WTC11 (cell line): ENCODE results near the gene HNF1B.

Experiments used
- KAT7 ChIP-seq: sonication (generic); formaldehyde crosslinking; IDR thresholded peaks from 2 replicates; pipeline ENCODE4 v1.8.1; 2023; ENCODE audit warnings: missing genetic modification reagents, mild to moderate bottlenecking, borderline replicate concordance
- RELA ChIP-seq: sonication (generic); formaldehyde crosslinking; IDR thresholded peaks from 2 replicates; pipeline ENCODE4 v1.8.1; 2022; ENCODE audit warnings: missing genetic modification reagents, mild to moderate bottlenecking, borderline replicate concordance
- SP1 ChIP-seq: sonication (generic); formaldehyde crosslinking; conservative IDR thresholded peaks from 2 replicates; pipeline ENCODE4 v1.8.1; 2022; ENCODE audit warnings: missing genetic modification reagents
- TEAD4 ChIP-seq: sonication (generic); formaldehyde crosslinking; IDR thresholded peaks from 2 replicates; pipeline ENCODE4 v1.8.0; 2022; ENCODE audit warnings: mild to moderate bottlenecking, missing genetic modification reagents
- ZBTB21 ChIP-seq: sonication (generic); formaldehyde crosslinking; IDR thresholded peaks from 2 replicates; pipeline ENCODE4 v1.8.1; 2023; ENCODE audit warnings: mild to moderate bottlenecking, missing genetic modification reagents, borderline replicate concordance
- ZNF263 ChIP-seq: sonication (generic); formaldehyde crosslinking; IDR thresholded peaks from 2 replicates; pipeline ENCODE4 v1.8.1; 2022; ENCODE audit warnings: low read depth, mild to moderate bottlenecking, moderate library complexity, missing genetic modification reagents
- TF ChIP-seq, protein P1 (sequence below): sonication (generic); formaldehyde crosslinking; IDR thresholded peaks from 2 replicates; pipeline ENCODE4 v1.8.1; 2022; ENCODE audit warnings: low read depth, missing genetic modification reagents, borderline replicate concordance
- TF ChIP-seq, protein P2 (sequence below): fragments of 200-600 bp; IDR thresholded peaks from 2 replicates; pipeline ENCODE4 v1.8.0; 2022; ENCODE audit warnings: antibody characterized with exemption
- TF ChIP-seq, protein P3 (sequence below): sonication (generic); formaldehyde crosslinking; IDR thresholded peaks from 2 replicates; pipeline ENCODE4 v1.8.1; 2023; ENCODE audit warnings: mild to moderate bottlenecking, missing genetic modification reagents
- TF ChIP-seq, protein P4 (sequence below): sonication (generic); formaldehyde crosslinking; IDR thresholded peaks from 2 replicates; pipeline ENCODE4 v1.8.0; 2022; ENCODE audit warnings: mild to moderate bottlenecking, missing genetic modification reagents
- TF ChIP-seq, protein P5 (sequence below): sonication (generic); formaldehyde crosslinking; IDR thresholded peaks from 2 replicates; pipeline ENCODE4 v1.8.0; 2022; ENCODE audit warnings: mild to moderate bottlenecking, missing genetic modification reagents
- TF ChIP-seq, protein P6 (sequence below): sonication (generic); formaldehyde crosslinking; IDR thresholded peaks from 2 replicates; pipeline ENCODE4 v1.8.1; 2023; ENCODE audit warnings: mild to moderate bottlenecking, missing genetic modification reagents, moderate library complexity

DNA sequence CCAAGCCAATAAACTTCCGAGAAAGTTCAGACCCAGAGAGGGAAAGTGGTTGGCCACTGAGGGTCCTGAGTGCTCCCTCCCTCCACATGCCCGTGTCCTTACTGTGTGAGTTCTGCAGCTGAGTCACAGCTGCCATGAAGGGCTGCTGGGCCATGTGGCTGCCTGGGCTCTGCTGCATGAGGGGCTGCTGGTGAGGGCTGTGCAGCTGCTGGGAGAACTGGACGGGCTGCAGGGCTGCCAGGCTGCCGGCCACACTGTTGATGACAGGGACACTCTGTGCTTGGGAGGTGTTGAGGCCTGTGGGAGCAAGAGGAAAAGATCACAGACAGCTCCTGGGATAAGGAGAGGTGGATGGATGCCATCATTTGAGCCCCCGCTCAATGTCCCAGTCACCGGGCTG, 44.0 kb downstream of the HNF1B start:
- TF ChIP-seq RELA (no peak), KAT7 (CRISPR knock-in tag) (no peak), ZNF263 (no peak), TEAD4 (no peak), ZBTB21 (CRISPR knock-in tag) (no peak), SP1 (CRISPR knock-in tag) (no peak)
- TF ChIP-seq, protein P1, sequence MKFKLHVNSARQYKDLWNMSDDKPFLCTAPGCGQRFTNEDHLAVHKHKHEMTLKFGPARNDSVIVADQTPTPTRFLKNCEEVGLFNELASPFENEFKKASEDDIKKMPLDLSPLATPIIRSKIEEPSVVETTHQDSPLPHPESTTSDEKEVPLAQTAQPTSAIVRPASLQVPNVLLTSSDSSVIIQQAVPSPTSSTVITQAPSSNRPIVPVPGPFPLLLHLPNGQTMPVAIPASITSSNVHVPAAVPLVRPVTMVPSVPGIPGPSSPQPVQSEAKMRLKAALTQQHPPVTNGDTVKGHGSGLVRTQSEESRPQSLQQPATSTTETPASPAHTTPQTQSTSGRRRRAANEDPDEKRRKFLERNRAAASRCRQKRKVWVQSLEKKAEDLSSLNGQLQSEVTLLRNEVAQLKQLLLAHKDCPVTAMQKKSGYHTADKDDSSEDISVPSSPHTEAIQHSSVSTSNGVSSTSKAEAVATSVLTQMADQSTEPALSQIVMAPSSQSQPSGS (CRISPR knock-in tag), result no peak
- TF ChIP-seq, protein P2, sequence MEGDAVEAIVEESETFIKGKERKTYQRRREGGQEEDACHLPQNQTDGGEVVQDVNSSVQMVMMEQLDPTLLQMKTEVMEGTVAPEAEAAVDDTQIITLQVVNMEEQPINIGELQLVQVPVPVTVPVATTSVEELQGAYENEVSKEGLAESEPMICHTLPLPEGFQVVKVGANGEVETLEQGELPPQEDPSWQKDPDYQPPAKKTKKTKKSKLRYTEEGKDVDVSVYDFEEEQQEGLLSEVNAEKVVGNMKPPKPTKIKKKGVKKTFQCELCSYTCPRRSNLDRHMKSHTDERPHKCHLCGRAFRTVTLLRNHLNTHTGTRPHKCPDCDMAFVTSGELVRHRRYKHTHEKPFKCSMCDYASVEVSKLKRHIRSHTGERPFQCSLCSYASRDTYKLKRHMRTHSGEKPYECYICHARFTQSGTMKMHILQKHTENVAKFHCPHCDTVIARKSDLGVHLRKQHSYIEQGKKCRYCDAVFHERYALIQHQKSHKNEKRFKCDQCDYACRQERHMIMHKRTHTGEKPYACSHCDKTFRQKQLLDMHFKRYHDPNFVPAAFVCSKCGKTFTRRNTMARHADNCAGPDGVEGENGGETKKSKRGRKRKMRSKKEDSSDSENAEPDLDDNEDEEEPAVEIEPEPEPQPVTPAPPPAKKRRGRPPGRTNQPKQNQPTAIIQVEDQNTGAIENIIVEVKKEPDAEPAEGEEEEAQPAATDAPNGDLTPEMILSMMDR, result no peak
- TF ChIP-seq, protein P3, sequence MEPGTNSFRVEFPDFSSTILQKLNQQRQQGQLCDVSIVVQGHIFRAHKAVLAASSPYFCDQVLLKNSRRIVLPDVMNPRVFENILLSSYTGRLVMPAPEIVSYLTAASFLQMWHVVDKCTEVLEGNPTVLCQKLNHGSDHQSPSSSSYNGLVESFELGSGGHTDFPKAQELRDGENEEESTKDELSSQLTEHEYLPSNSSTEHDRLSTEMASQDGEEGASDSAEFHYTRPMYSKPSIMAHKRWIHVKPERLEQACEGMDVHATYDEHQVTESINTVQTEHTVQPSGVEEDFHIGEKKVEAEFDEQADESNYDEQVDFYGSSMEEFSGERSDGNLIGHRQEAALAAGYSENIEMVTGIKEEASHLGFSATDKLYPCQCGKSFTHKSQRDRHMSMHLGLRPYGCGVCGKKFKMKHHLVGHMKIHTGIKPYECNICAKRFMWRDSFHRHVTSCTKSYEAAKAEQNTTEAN (CRISPR knock-in tag), result no peak
- TF ChIP-seq, protein P4, sequence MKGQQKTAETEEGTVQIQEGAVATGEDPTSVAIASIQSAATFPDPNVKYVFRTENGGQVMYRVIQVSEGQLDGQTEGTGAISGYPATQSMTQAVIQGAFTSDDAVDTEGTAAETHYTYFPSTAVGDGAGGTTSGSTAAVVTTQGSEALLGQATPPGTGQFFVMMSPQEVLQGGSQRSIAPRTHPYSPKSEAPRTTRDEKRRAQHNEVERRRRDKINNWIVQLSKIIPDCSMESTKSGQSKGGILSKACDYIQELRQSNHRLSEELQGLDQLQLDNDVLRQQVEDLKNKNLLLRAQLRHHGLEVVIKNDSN (CRISPR knock-in tag), result no peak
- TF ChIP-seq, protein P5, sequence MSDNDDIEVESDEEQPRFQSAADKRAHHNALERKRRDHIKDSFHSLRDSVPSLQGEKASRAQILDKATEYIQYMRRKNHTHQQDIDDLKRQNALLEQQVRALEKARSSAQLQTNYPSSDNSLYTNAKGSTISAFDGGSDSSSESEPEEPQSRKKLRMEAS, result no peak
- TF ChIP-seq, protein P6, sequence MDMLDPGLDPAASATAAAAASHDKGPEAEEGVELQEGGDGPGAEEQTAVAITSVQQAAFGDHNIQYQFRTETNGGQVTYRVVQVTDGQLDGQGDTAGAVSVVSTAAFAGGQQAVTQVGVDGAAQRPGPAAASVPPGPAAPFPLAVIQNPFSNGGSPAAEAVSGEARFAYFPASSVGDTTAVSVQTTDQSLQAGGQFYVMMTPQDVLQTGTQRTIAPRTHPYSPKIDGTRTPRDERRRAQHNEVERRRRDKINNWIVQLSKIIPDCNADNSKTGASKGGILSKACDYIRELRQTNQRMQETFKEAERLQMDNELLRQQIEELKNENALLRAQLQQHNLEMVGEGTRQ, result no peak
